Activated T-cell treated with anti-CD3 and anti-CD28 coated beads, Interleukin-2, amount 50 U/mL, for 72 hours (primary cell): ENCODE results near the gene TBC1D26. TPM values are rescaled to one million over a fixed set of nuclear protein-coding genes. Genes with fewer than 3 reads are reported as not detected.
"Not testable (repeated sequence)": the region's sequence is repeated elsewhere in the genome, so short reads cannot be mapped to it uniquely, and the experiment has no call there.

Source experiments
- ATAC-seq, 2 donors: fragments of 150-1000 bp; cut with Tn5 transposase; replicated peaks in 1 of 2; 2 replicates each; pipeline ENCODE4 v1.10.0; 2021; ENCODE audit warnings: moderate library complexity in 2 of 2, mild to moderate bottlenecking in 1 of 2
- DNase-seq, 2 donors: peaks; one replicate each; pipeline ENCODE4 v3.0.0; 2021 to 2022; ENCODE audit warnings: mixed read lengths in 1 of 2
- H3K27ac Mint-ChIP-seq: one replicate; pipeline ENCODE4 v1.8.0; 2022; ENCODE audit warnings: mild to moderate bottlenecking, moderate library complexity, mixed read lengths
- H3K27me3 Mint-ChIP-seq: one replicate; pipeline ENCODE4 v1.8.0; 2022; ENCODE audit warnings: low read depth, mixed read lengths
- H3K36me3 Mint-ChIP-seq, 2 donors: one replicate each; pipeline ENCODE4 v1.8.0; 2022; ENCODE audit warnings: mixed read lengths in 2 of 2, mild to moderate bottlenecking in 1 of 2; ENCODE audit not compliant: insufficient read depth in 2 of 2
- H3K4me1 Mint-ChIP-seq: one replicate; pipeline ENCODE4 v1.8.0; 2022; ENCODE audit warnings: low read depth, mixed read lengths
- H3K4me3 Mint-ChIP-seq, 2 donors: one replicate each; pipeline ENCODE4 v1.8.0; 2022; ENCODE audit warnings: mild to moderate bottlenecking in 2 of 2, mixed read lengths in 2 of 2, moderate library complexity in 2 of 2
- H3K9me3 Mint-ChIP-seq, 2 donors: one replicate each; pipeline ENCODE4 v1.8.0; 2022; ENCODE audit warnings: mixed read lengths in 2 of 2
- total RNA-seq, 2 donors: library from RNA; stranded (reverse); gene quantifications; one replicate each; pipeline ENCODE4 v1.2.3, GENCODE V29; 2022

Gene TBC1D26
- total RNA-seq, 2 donors from 2014 or later = 0.74 TPM; not detected in 1

- not testable (repeated sequence) for ATAC-seq, H3K9me3 Mint-ChIP-seq, H3K27ac Mint-ChIP-seq, H3K36me3 Mint-ChIP-seq, DNase-seq, H3K4me1 Mint-ChIP-seq, H3K27me3 Mint-ChIP-seq, H3K4me3 Mint-ChIP-seq
Measured at GRCh38 chr17:15733174-15733789, 1.2 kb downstream of the TBC1D26 start.

- H3K9me3 Mint-ChIP-seq, H3K36me3 Mint-ChIP-seq, H3K27ac Mint-ChIP-seq, DNase-seq, H3K27me3 Mint-ChIP-seq, H3K4me3 Mint-ChIP-seq, H3K4me1 Mint-ChIP-seq, ATAC-seq: not testable (repeated sequence)
Measured at GRCh38 chr17:15736578-15736977, 4.5 kb downstream of the TBC1D26 start.

DNA sequence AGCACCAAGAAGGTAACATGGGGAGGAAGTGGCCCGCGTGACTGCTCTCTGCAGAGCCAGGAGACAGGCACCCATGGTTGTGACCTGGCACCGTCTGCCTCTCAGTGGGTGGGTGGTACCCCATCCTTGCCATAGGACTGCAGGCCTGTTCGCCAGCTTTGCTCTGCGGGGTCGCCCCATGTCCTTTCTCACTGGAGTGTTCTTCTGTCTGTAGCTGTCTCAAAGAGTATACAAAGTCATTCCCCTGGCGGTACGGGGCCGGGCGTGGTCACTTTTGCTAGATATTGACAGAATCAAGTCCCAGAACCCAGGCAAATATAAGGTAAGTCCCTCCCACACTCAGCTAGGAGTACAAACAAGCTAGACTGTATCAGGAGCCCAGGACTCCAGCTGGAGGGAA, 6.0 kb downstream of the TBC1D26 start:
- DNase-seq = no peak
- no peaks in the 10 kb centered on the region for H3K9me3 Mint-ChIP-seq
- H3K36me3 Mint-ChIP-seq = no peaks in the 10 kb centered on the region
- H3K4me1 Mint-ChIP-seq = no peaks in the 10 kb centered on the region
- H3K27me3 Mint-ChIP-seq = no peaks in the 10 kb centered on the region
- H3K27ac Mint-ChIP-seq = no peak overlapping the region
- no peak for ATAC-seq
- H3K4me3 Mint-ChIP-seq = no peak overlapping the region

DNA sequence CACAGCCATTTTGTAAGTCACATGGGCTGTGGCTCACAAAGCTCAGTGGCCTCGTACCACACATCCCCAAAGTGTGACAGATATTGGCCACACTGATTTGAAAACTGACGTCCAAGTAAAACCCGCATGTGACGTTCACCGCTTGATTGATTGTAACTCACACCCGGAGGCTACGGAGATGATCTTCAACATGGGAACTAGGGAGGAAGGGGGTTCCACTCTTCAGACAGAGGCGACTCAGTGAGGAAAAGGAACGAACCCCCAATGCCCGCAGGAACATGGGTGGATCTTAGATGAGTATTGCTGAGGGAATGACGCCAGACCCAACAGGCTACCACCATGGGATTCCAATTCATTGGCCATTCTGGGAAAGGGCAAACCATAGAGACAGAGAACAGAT, 7.2 kb downstream of the TBC1D26 start:
- H3K4me1 Mint-ChIP-seq, ATAC-seq, DNase-seq: not testable (repeated sequence)

GRCh38 chr17:15740041-15740440, 8.0 kb downstream of the TBC1D26 start:
- H3K9me3 Mint-ChIP-seq, H3K27me3 Mint-ChIP-seq, H3K4me3 Mint-ChIP-seq, H3K27ac Mint-ChIP-seq, H3K4me1 Mint-ChIP-seq, DNase-seq, ATAC-seq, H3K36me3 Mint-ChIP-seq: not testable (repeated sequence)

More for the DNA sequence above, 7.2 kb downstream of the TBC1D26 start:
- H3K27ac Mint-ChIP-seq, H3K9me3 Mint-ChIP-seq, H3K27me3 Mint-ChIP-seq, H3K4me3 Mint-ChIP-seq, H3K36me3 Mint-ChIP-seq: not testable (repeated sequence)

DNA sequence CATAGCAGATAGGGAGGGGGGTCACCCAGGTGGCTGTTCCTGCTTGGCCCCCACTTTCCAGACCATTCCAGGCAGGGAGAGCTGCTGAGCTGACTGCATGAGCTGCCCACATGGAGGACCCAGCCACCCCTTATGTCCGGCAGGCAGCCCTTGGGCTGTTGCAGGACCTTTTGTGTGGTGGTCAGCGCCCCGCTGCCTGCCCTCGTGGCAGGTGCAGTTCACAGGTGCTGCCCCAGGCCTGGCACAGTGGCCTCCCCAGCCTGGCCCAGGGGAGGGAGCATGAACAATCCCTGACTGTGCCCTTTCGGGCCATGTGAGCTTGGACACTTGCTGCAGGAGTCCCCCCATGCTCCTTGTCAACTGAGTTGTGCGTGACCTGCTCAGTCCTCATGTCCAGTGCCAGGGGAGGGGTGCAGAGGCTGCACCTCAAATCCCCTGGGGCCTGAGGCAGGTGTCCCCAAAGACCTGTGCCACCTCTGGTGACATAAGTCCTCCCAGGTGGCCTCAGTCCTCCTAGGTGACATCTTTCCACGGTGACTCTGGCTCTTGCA, 8.6 kb downstream of the TBC1D26 start:
- H3K4me1 Mint-ChIP-seq = no peaks in the 10 kb centered on the region
- DNase-seq = no peak
- no peak overlapping the region for H3K27ac Mint-ChIP-seq
- no peak for ATAC-seq
- no peak overlapping the region for H3K4me3 Mint-ChIP-seq
- H3K27me3 Mint-ChIP-seq = peaks cover 7% of the 10 kb centered on the region
- no peaks in the 10 kb centered on the region for H3K9me3 Mint-ChIP-seq
- H3K36me3 Mint-ChIP-seq = no peaks in the 10 kb centered on the region

DNA sequence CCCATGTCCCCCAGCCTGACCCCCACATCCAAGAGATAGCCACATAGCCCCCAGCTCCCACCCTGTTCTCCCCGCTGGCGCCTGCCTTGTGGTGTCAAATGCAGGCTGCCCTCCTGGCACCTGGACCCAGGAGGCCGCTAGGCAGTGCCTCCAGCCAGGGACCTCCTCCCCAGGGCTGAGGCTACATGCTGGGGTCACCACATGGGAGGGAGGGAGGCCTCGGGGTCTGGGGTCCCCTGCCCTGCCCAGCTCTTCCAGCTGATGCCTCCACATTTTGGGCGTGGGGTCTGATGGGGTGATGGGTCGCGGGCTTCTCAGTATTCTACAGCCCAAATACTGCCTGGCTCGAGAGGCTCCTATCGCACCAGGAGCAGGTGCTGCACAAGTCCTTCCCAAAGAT, 9.5 kb downstream of the TBC1D26 start:
- no peaks in the 10 kb centered on the region for H3K4me1 Mint-ChIP-seq
- peaks cover 7% of the 10 kb centered on the region for H3K27me3 Mint-ChIP-seq
- no peak overlapping the region for H3K4me3 Mint-ChIP-seq
- no peaks in the 10 kb centered on the region for H3K36me3 Mint-ChIP-seq
- ATAC-seq (no peak), DNase-seq (no peak)
- H3K27ac Mint-ChIP-seq = no peak overlapping the region
- H3K9me3 Mint-ChIP-seq = no peaks in the 10 kb centered on the region

DNA sequence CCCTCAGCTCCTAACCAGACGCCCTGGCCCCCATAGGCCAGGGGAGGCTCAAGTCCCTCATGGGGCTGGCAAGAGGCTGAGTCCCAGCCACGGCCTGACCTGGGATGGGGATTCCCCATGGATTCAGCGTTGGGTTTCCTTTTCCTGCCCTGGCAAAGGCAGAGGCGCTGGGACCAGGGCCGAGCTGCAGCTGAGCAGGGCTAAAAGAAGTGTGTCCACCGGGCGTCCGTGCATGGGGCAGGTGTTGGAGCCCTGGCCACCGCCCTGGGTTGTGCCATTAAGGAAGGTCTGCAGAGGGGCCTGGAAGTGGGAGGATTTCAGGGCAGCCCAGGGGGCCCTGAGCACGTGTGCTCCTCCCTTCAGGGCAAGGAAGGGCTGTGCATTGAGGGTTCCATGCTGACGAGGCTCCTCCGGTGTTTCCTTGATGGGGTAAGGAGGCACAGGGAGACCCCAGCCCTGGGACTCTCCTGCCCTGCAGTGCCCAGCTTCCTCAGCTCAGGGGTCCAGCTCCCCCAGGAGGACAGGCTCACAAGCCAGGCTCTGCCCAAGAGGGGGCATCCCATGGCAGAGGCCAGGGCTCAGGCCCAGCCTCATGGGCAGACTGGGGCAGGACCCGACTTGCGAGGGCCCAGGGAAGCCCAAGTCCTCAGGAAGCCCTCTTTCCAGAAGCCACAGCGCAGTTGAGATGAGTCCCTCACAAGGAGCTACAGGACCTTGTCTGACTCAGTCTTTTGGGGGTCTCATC, 10.1 kb downstream of the TBC1D26 start:
- Mint-ChIP-seq H3K4me1 (no peaks in the 10 kb centered on the region), H3K27me3 (peaks cover 7% of the 10 kb centered on the region), H3K27ac (no peak overlapping the region), H3K9me3 (no peaks in the 10 kb centered on the region), H3K4me3 (no peak overlapping the region), H3K36me3 (no peaks in the 10 kb centered on the region)
- ATAC-seq (no peak), DNase-seq (no peak)

DNA sequence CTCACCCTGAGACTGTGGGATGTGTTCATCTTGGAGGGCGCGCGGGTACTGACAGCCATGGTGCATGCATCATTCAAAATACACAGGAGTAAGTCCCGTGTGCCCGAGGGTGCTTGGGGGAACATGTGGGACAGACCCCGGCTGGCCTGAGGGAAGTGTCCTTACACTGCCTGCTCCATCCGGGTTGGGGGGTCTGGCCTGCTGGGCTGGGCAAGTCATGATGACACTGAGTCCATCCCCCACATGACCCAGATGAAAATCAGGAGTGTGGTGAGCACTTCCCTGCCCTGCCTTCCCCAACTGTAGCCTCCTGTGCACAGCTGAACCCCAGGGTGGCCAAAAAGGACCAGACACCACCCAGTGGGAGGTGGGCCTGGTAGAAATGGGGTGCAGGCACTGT, 10.8 kb downstream of the TBC1D26 start:
- no peaks in the 10 kb centered on the region for H3K4me1 Mint-ChIP-seq
- no peak overlapping the region for H3K27ac Mint-ChIP-seq
- H3K4me3 Mint-ChIP-seq = no peak overlapping the region
- ATAC-seq = no peak
- H3K36me3 Mint-ChIP-seq = no peaks in the 10 kb centered on the region
- H3K27me3 Mint-ChIP-seq = peaks cover 7% of the 10 kb centered on the region
- DNase-seq = no peak
- no peaks in the 10 kb centered on the region for H3K9me3 Mint-ChIP-seq

- Mint-ChIP-seq H3K36me3 (no peaks in the 10 kb centered on the region), H3K9me3 (no peaks in the 10 kb centered on the region), H3K27ac (no peak overlapping the region), H3K4me1 (no peaks in the 10 kb centered on the region), H3K4me3 (no peak overlapping the region), H3K27me3 (peaks cover 7% of the 10 kb centered on the region)
- ATAC-seq (no peak), DNase-seq (no peak)
Measured at GRCh38 chr17:15744074-15744676, 12.1 kb downstream of the TBC1D26 start.

DNA sequence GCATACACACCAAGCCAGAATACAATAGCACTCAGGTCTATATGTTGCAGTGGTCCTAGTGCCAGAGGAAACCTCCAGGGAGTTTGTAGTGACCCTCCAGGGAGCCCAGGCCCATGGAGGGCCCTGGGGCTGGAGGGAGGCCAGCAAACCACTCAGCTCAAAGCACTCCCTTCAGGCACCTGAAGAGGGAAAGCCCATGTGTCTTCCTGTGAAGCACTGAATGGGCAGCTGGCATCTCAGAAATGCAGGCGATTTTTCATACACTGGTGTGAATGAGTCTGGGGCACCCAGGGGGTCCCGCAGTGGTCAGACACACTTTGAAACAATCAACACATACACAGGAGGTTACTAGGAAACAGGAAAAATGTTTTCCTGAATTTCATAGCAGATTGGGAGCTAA, 12.8 kb downstream of the TBC1D26 start:
- Mint-ChIP-seq H3K9me3 (no peaks in the 10 kb centered on the region), H3K4me3 (no peak overlapping the region), H3K27ac (no peak overlapping the region), H3K4me1 (no peaks in the 10 kb centered on the region), H3K36me3 (no peaks in the 10 kb centered on the region), H3K27me3 (peaks cover 7% of the 10 kb centered on the region)
- no peak for DNase-seq
- no peak for ATAC-seq

DNA sequence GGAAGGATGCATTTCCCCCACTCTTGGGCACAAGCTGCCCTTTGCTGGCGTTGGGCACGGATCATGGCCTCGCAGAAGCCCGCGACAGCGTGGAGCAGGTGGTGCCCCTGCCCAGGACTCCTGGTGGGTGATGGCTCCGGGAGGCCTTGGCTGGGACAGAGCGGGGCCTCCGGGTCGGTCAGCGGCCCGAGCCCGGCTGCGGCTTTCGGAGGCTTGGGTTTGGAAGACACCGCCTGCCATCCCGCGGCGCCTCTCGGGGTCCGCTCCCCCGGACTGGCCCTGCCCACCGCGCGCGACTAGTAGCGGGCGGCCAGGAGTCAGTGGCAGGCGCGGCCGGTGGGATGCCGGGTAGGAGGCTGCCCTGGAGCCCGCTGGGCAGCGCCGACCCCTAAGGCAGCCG, 17.3 kb downstream of the TBC1D26 start:
- not testable (repeated sequence) for DNase-seq, H3K27ac Mint-ChIP-seq, H3K4me1 Mint-ChIP-seq, H3K9me3 Mint-ChIP-seq, H3K36me3 Mint-ChIP-seq, ATAC-seq, H3K4me3 Mint-ChIP-seq, H3K27me3 Mint-ChIP-seq

DNA sequence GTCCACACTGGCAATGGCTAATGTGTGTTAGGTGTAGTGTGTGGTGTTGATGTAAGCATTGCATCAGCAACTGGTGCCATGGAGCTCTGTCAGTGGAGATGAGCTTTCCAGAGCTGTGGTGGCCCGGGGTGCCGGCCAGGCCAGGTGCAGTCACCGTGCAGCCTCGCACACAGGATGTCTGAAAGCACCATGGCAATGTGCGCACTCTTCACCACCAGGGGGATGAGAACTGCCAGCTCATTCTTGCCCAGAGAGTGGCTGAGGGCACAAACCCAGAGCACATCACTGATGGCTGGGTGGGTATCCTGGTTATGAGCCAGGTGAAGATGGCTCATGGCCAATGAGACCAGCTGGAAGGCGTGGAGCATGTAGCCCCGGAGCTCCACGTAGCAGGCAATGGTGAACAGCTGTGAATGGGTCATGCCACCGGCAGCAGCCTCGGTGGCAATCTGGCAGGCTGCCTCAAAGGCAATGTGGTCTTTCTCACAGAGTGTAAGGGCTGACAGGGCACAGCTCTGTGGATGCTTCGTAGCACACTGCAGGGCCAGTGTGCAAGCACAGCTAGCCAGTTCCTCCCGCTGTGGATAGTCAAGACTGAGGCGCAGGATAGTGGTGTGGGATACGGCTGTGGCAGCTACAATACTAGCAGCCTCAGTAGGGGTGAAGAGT, 36.9 kb downstream of the TBC1D26 start:
- H3K4me3 Mint-ChIP-seq, DNase-seq, H3K4me1 Mint-ChIP-seq, H3K36me3 Mint-ChIP-seq, H3K27ac Mint-ChIP-seq, H3K27me3 Mint-ChIP-seq, H3K9me3 Mint-ChIP-seq, ATAC-seq: not testable (repeated sequence)
